Activated T-helper 1 cell treated with anti-CD3 and anti-CD28 coated beads, Interleukin-2, amount 50 U/mL, for 16 hours (primary cell): ENCODE results near the gene UQCC2.

Experiments
- DNase-seq, 2 donors: peaks; one replicate each; pipeline ENCODE4 v3.0.0-alpha.2; 2020; ENCODE audit warnings: low read depth in 1 of 2, low spot score in 1 of 2

Gene UQCC2

GRCh38 chr6:33725891-33726673 is 14.6 kb upstream of the UQCC2 start:
- no peak for DNase-seq

GRCh38 chr6:33725222-33725621 is 13.7 kb upstream of the UQCC2 start:
- no peak for DNase-seq

- no peak for DNase-seq
Measured at GRCh38 chr6:33724102-33725023, 12.9 kb upstream of the UQCC2 start.

- no peak for DNase-seq
Measured at GRCh38 chr6:33723371-33724085, 12.0 kb upstream of the UQCC2 start.

- no peak for DNase-seq
Measured at GRCh38 chr6:33722103-33722623, 10.7 kb upstream of the UQCC2 start.

- DNase-seq = no peak
Measured at GRCh38 chr6:33721508-33721907, 10.0 kb upstream of the UQCC2 start.

GRCh38 chr6:33720998-33721397 is 9.5 kb upstream of the UQCC2 start:
- DNase-seq = no peak

GRCh38 chr6:33719326-33719987 is 8.0 kb upstream of the UQCC2 start:
- no peak for DNase-seq

GRCh38 chr6:33718713-33719112 is 7.2 kb upstream of the UQCC2 start:
- DNase-seq = no peak

GRCh38 chr6:33717934-33718455 is 6.5 kb upstream of the UQCC2 start:
- DNase-seq = no peak

GRCh38 chr6:33716890-33717632 is 5.6 kb upstream of the UQCC2 start:
- no peak for DNase-seq

- DNase-seq = no peak
Measured at GRCh38 chr6:33716379-33716778, 4.9 kb upstream of the UQCC2 start.

- no peak for DNase-seq
Measured at GRCh38 chr6:33714385-33715040, 3.0 kb upstream of the UQCC2 start.

GRCh38 chr6:33713786-33714185 is 2.3 kb upstream of the UQCC2 start:
- DNase-seq = no peak

- no peak for DNase-seq
Measured at GRCh38 chr6:33712914-33713313, 1.4 kb upstream of the UQCC2 start.

- DNase-seq = no peak
Measured at GRCh38 chr6:33710296-33711121, 991 bp downstream of the UQCC2 start.

- DNase-seq = no peak
Measured at GRCh38 chr6:33709605-33710295, 1.8 kb downstream of the UQCC2 start.
